Right lobe of liver (tissue), 4 donors: ENCODE results near the gene SPTBN1.

Experiments
- POLR2A ChIP-seq: fragments of 450-650 bp; IDR thresholded peaks from one replicate; pipeline ENCODE4 v1.6.1; 2017; ENCODE audit warnings: antibody characterized with exemption, mild to moderate bottlenecking
- TF ChIP-seq, protein P1 (sequence below), 4 donors: fragments of 200-600 bp in 3 of 4; fragments of 450-650 bp in 1 of 4; IDR thresholded peaks; one replicate each; pipeline versions ENCODE4 v1.5.1 to v1.8.0; 2016 to 2022; ENCODE audit warnings: antibody characterized with exemption in 4 of 4, mild to moderate bottlenecking in 2 of 4
- donor health status: DM: no; HTN: no; CAD: no.
- donor health status: DM: no; HTN: no; CAD: no.
- donor health status: DM: no; HTN: yes; CAD: no.

DNA sequence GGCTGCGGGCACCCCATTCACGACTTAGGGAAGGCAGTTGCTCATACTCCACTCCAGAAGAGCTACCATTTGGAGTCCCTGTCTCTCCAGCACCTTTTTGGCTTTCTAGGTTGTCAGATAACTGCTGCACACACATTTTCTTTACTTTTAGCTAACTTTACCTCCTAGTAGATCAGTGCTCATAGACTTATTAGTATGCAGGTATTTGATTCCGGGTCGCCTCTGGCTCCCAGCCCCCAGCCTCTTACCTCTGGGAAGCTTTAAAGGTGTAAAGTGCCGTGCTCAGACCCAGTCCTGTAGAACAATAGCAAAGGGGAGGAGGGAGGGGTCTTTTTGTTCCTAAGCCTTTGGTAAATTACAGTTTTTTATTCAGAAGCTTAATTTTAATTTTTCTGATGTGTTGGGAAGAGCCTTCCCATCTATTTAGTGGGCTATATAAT is 102.9 kb downstream of the SPTBN1 start:
- TF ChIP-seq POLR2A = no peak
- TF ChIP-seq, protein P1, sequence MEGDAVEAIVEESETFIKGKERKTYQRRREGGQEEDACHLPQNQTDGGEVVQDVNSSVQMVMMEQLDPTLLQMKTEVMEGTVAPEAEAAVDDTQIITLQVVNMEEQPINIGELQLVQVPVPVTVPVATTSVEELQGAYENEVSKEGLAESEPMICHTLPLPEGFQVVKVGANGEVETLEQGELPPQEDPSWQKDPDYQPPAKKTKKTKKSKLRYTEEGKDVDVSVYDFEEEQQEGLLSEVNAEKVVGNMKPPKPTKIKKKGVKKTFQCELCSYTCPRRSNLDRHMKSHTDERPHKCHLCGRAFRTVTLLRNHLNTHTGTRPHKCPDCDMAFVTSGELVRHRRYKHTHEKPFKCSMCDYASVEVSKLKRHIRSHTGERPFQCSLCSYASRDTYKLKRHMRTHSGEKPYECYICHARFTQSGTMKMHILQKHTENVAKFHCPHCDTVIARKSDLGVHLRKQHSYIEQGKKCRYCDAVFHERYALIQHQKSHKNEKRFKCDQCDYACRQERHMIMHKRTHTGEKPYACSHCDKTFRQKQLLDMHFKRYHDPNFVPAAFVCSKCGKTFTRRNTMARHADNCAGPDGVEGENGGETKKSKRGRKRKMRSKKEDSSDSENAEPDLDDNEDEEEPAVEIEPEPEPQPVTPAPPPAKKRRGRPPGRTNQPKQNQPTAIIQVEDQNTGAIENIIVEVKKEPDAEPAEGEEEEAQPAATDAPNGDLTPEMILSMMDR (IDR thresholded peaks at IDR 0.05) = no peak
